Stimulated activated CD4-positive, alpha-beta T cell treated with anti-CD3 and anti-CD28 coated beads, TNF-alpha, amount 100 ng/mL, for 24 hours (primary cell): ENCODE data around the gene GRK2.

Experiments
- DNase-seq, 3 experiments: peaks; one replicate each; pipeline ENCODE4 v3.0.0-alpha.2; 2020; ENCODE audit warnings: low read depth in 3 of 3

The GRK2 gene

DNA sequence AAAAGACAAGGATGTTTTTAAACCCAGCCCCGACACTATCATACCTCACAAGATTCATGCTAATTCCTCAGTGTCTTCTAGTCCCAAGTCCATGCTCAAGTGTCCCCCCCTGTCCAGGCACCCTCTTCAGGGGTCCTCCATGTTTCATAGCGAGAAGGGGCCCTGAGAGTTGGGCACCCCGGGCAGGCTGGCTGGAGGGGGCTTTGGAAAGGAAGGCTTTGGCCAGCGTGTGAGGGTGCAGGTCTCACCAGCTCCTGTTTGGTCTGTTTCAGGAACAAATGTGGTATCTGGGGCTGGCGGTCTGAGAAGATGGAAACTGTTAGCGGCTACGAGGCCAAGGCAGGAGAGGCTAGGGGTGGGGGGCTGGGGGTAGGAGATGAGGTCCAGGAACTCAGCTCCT, 32.5 kb downstream of the GRK2 start:
- DNase-seq: no peak

GRCh38 chr11:67299471-67300191, 33.4 kb downstream of the GRK2 start:
- DNase-seq: no peak

GRCh38 chr11:67300256-67300755, 34.0 kb downstream of the GRK2 start:
- DNase-seq: no peak

GRCh38 chr11:67300756-67301312, 34.6 kb downstream of the GRK2 start:
- no peak for DNase-seq

- DNase-seq: no peak
Observed at GRCh38 chr11:67301313-67301921, 35.1 kb downstream of the GRK2 start.

DNA sequence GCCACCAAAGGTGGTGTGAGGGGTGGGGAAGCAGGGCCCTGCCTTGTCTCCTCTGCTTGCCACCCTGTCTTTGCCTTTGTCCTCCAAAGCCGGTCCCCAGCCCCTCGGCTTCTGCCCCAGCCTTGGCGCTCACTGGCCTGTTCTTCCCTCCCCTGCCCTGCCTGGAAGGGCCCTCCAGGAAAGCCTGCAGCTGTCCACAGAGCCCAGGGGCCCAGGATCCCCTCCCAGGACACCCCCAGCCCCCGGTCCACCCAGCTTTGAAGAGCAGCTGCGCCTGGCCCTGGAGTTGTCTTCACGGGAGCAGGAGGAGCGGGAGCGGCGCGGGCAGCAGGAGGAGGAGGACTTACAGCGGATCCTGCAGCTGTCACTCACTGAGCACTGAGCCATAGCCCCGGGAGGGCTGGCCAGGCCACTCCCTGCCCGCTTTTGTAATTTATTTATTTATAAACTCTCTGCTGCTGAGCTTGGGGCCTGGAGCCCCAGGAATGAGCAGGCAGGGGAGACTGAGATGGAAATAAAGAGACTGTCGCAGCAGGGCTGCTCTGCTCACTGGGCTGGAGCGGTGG, 35.8 kb downstream of the GRK2 start:
- DNase-seq: no peak

DNA sequence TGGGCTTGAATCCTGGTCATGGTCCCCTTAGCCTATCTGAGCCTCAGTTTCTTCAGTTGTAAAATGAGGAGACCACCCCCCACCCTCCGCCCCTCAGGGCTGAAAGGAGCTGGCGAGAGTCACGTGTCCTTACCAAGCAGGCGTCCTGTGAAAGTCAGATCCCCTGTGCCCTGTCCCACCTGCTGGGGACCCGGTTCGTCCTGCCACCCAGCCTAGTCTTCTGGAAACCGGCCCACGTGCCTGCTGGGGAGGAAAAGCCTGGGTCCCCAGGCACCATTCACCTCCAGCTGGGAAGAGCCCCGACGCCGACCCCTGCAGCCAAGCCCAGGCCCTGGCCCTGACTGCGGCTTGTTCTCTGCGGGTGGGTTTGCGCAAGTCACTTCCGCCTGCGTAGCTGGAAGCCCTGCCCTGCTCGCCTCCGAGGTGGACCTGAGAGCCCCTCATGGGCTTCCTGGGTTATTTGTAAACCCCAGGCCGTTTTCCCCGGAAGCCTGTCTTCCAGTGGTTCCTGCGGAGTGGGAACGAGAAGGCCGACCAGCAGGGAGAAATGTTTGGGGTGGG, 36.4 kb downstream of the GRK2 start:
- DNase-seq: no peak

GRCh38 chr11:67303132-67303834, 37.0 kb downstream of the GRK2 start, which contains the start of gene SSH3:
Gene SSH3, plus strand, starts transcription at chr11:67303530. Its CDS starts 96 bp downstream, at chr11:67303626.
- peak in 1 of 3 experiments; percentile 44 for DNase-seq

DNA sequence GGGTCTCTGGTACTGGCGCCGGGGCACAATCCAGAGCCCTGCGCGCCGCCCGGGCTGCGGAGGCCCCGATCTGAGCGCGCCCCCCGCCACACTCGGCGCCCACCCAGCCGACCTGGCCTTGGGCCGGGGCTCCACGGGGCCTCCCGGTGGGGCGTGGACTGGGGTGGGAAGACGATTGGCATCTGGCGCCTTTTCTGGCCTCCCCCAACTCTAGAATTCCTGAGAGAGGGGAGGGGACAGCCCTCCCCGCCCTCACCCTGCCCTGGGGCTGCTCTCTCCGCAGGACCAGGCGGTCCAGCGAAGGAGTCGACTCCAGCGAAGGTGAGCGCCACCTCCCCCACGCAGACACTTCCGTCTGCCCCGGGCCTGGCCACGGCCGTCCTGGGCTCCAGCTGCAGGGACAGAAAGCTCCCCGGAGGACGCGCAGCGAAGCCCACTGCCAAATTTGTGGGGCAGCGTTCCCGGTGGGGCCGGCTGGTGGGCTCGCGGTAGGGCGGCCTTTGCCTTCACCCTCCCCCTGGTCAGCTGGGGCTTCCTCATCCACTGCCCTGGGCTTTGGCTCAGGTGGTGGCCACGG, 37.6 kb downstream of the GRK2 start:
- DNase-seq: no peak

GRCh38 chr11:67304511-67305113, 38.3 kb downstream of the GRK2 start:
- no peak for DNase-seq

DNA sequence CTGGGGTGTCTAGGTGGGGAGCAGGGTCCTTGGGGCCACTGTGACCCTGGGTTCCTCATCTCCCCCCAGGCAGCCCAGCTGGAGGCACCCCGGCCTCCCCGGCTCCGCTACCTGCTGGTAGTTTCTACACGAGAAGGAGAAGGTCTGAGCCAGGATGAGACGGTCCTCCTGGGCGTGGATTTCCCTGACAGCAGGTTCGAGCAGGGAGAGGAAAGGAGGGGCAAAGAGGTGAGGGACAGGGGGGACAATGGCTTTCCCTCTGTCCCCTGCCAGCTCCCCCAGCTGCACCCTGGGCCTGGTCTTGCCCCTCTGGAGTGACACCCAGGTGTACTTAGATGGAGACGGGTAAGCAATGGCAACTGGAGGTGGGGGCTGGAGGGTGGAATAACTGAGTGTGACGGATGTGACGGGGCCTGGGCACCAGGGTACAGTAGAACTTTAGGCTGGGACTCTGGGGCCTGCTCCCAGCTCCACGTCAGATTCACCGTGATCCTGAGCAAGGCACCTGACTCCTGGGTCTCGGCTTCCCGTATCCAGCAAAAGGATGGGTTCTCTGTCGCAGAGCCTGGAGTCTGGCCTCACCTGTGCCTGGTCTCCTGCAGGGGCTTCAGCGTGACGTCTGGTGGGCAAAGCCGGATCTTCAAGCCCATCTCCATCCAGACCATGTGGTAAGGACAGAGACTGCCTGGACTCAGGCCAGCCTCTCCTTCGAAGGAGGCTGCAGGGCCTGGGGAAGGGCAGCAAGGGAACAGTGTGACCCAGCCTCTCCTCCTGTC, 40.7 kb downstream of the GRK2 start:
- no peak for DNase-seq

DNA sequence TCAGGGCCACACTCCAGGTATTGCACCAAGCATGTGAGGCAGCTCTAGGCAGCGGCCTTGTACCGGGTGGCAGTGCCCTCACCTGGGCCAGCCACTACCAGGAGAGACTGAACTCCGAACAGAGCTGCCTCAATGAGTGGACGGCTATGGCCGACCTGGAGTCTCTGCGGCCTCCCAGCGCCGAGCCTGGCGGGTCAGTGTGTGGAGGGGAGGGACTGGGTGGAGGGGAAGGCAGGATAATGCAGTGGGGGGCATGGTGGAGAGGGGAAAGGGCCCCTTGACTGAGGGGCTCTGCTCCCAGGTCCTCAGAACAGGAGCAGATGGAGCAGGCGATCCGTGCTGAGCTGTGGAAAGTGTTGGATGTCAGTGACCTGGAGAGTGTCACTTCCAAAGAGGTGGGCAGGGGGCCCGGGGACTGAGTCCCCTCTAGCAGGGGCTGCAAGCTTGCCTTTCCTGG, 41.3 kb downstream of the GRK2 start:
- DNase-seq: no peak

GRCh38 chr11:67308031-67308866, 42.0 kb downstream of the GRK2 start:
- no peak for DNase-seq

DNA sequence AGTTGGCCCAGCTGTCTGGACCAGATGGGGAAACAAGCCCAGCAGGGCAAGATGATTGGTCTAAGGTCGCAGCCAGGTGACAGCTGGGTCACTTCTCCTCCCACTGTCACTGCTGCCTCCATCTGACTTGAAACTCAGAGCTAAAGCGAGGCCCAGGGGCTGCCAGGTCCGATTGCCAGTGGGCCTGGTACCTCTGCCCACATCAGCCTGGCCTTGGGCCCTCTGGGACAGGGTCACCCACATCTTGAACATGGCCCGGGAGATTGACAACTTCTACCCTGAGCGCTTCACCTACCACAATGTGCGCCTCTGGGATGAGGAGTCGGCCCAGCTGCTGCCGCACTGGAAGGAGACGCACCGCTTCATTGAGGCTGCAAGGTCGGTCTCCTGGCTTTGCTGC, 42.9 kb downstream of the GRK2 start:
- DNase-seq: no peak

GRCh38 chr11:67309661-67310061, 43.4 kb downstream of the GRK2 start:
- DNase-seq: no peak

DNA sequence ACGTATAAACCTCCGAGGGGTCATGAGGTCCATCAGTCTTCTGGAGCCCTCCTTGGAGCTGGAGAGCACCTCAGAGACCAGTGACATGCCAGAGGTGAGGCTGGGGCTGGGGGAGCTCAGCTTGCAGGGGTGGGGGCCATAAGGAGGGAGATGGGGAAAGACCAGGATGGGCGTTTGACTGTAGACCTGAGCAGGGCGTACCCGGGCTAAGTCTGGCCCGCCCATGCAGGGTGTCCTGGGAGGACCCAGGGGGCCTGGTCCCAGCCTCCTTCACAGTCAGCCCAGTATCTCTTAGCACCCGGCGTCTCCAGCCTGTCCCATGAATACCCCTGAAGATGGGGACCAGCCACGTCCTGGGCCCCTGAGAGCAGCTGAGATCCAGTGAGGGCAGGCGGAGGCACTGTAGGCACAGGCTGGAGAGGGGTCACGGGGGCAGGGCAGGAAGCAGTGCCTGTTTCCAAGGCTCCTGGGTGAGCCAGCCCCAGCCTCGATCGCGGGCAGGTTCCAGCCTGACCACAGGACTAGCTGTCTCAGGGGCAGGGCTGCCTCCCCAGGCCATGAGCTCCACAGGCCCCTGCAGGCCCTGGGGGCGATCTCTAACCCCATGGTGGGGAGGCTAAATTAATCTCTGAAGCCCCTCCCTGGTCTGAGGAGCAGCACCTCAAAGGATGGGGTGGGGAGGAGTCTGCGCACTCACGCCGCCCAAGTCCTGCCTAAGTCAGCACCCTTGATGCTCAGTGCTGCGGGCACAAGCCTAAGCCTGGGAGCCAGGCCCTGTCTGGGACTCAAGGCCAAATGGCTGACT, 44.2 kb downstream of the GRK2 start:
- DNase-seq: no peak

GRCh38 chr11:67311051-67311555, 44.8 kb downstream of the GRK2 start:
- DNase-seq: no peak

GRCh38 chr11:67311556-67312082, 45.3 kb downstream of the GRK2 start:
- DNase-seq: no peak
